Myometrial cell (primary cell): ENCODE results near the gene SIAH2. TPM values are rescaled to one million over a fixed set of nuclear protein-coding genes. Genes with fewer than 3 reads are reported as not detected.

Source experiments
- total RNA-seq: library from RNA; depleted of rRNA; stranded (reverse); fragments of >200 nt; gene quantifications from 2 replicates; pipeline ENCODE4 v1.2.3, GENCODE V29; 2015

SIAH2 gene
- total RNA-seq = 20.2 and 22.8 TPM in 2 replicates

GRCh38 chr3:150763122-150763840, at the start of gene SIAH2:
SIAH2 (minus strand) TSS chr3:150763169; CDS start chr3:150762849, 320 bp downstream.

GRCh38 chr3:150703756-150704344, 59.1 kb downstream of the SIAH2 start, which contains the start of gene ERICH6:
ERICH6 (minus strand) TSS chr3:150703920; CDS start chr3:150703898, 22 bp downstream.

Other genes with a start within 250 kb of the SIAH2 start
- 141 and 209 TPM in 2 replicates for gene SERP1, start 216.7 kb downstream of the SIAH2 start, total RNA-seq
- gene EIF2A, start 216.4 kb downstream of the SIAH2 start, total RNA-seq = 141 and 146 TPM in 2 replicates
- gene SELENOT, start 159.8 kb downstream of the SIAH2 start, total RNA-seq = 169 and 240 TPM in 2 replicates
- 0.35 TPM in 1 of 2 replicates, not detected in the other for gene ERICH6, start 59.2 kb downstream of the SIAH2 start, total RNA-seq
- gene MINDY4B, start 142.3 kb upstream of the SIAH2 start, total RNA-seq = not detected in 2 replicates
- gene CLRN1, start 209.6 kb upstream of the SIAH2 start, total RNA-seq = not detected in 2 replicates